Keratinocyte (primary cell): ENCODE measurements around the gene TBC1D8. TPM values are rescaled to one million over a fixed set of nuclear protein-coding genes. Genes with fewer than 3 reads are reported as not detected.

ENCODE experiments used
- DNase-seq: peaks from one replicate; pipeline ENCODE4 v3.0.0-alpha.2; 2011; ENCODE audit warnings: low read depth, missing footprints, low spot score
- FAIRE-seq: peaks from 2 replicates; lab custom pipeline; 2011; peaks lifted over from hg19 to GRCh38; lab: Jason Lieb, UNC
- H2AFZ ChIP-seq: 2 replicates; pipeline ENCODE4 v1.6.0; 2012; ENCODE audit warnings: low read length, control low read depth, inconsistent platforms; ENCODE audit not compliant: control insufficient read depth
- H3K27ac ChIP-seq: 2 replicates; pipeline ENCODE4 v1.5.1; 2011; ENCODE audit warnings: low read length; ENCODE audit not compliant: control insufficient read depth, insufficient read depth
- H3K27me3 ChIP-seq: 3 replicates; pipeline ENCODE4 v1.6.0; 2011; ENCODE audit warnings: low read length; ENCODE audit not compliant: control insufficient read depth, insufficient read depth; ENCODE audit errors: extremely low read depth
- H3K36me3 ChIP-seq, 2 experiments: 2 replicates in 1 of 2; 3 replicates in 1 of 2; pipeline ENCODE4 v1.5.1; 2011; ENCODE audit warnings: low read length in 2 of 2, mild to moderate bottlenecking in 1 of 2; ENCODE audit not compliant: control insufficient read depth in 2 of 2, insufficient read depth in 2 of 2; ENCODE audit errors: extremely low read depth in 1 of 2
- H3K4me1 ChIP-seq: 3 replicates; pipeline ENCODE4 v1.5.1; 2011; ENCODE audit warnings: low read length; ENCODE audit not compliant: control insufficient read depth, insufficient read depth; ENCODE audit errors: extremely low read depth
- H3K4me2 ChIP-seq: 3 replicates; pipeline ENCODE4 v1.6.0; 2011; ENCODE audit warnings: low read depth, low read length; ENCODE audit not compliant: control insufficient read depth, insufficient read depth; ENCODE audit errors: extremely low read depth
- H3K4me3 ChIP-seq, 3 experiments: fragments of 200-600 bp in 1 of 3; sonication (generic) in 1 of 3; 2 replicates in 2 of 3; 3 replicates in 1 of 3; pipeline ENCODE4 v1.5.1; 2011 to 2016; ENCODE audit warnings: low read length in 3 of 3, mild to moderate bottlenecking in 3 of 3, control low read depth in 2 of 3, inconsistent platforms in 1 of 3, low read depth in 1 of 3, mixed read lengths in 1 of 3, mixed run types in 1 of 3, moderate library complexity in 1 of 3; ENCODE audit not compliant: control insufficient read depth in 2 of 3, insufficient read depth in 2 of 3; ENCODE audit errors: extremely low read depth in 1 of 3
- H3K79me2 ChIP-seq: 2 replicates; pipeline ENCODE4 v1.6.0; 2012; ENCODE audit warnings: low read length; ENCODE audit not compliant: control insufficient read depth, insufficient read depth
- H3K9ac ChIP-seq: 3 replicates; pipeline ENCODE4 v1.6.0; 2011; ENCODE audit warnings: low read length; ENCODE audit not compliant: control insufficient read depth, insufficient read depth; ENCODE audit errors: extremely low read depth
- H3K9me1 ChIP-seq: 3 replicates; pipeline ENCODE4 v1.6.0; 2011; ENCODE audit warnings: low read length; ENCODE audit not compliant: control insufficient read depth, insufficient read depth; ENCODE audit errors: extremely low read depth
- H3K9me3 ChIP-seq: 2 replicates; pipeline ENCODE4 v1.5.1; 2012; ENCODE audit warnings: low read depth, low read length; ENCODE audit not compliant: control insufficient read depth
- H4K20me1 ChIP-seq: 3 replicates; pipeline ENCODE4 v1.6.0; 2011; ENCODE audit warnings: low read length; ENCODE audit not compliant: control insufficient read depth, insufficient read depth; ENCODE audit errors: extremely low read depth
- CTCF ChIP-seq, 3 experiments: IDR thresholded peaks in 1 of 3; conservative IDR thresholded peaks in 1 of 3; optimal IDR thresholded peaks in 1 of 3; 2 replicates in 2 of 3; 3 replicates in 1 of 3; pipeline versions ENCODE3 to v1.5.1; 2011; ENCODE audit warnings: low read length in 3 of 3, mild to moderate bottlenecking in 3 of 3, moderate library complexity in 2 of 3, control low read depth in 1 of 3, inconsistent platforms in 1 of 3; ENCODE audit not compliant: insufficient read depth in 2 of 3; ENCODE audit errors: extremely low read depth in 1 of 3
- EZH2 ChIP-seq: IDR thresholded peaks from one replicate; pipeline ENCODE4 v1.6.1; 2012; ENCODE audit warnings: inconsistent platforms, mild to moderate bottlenecking, low read length, moderate library complexity
- dilution Hi-C: fragments of 300-500 bp; cut with MboI; formaldehyde crosslinking; loops from one replicate; pipeline ENCODE4 v1.7.0; 2020; ENCODE audit warnings: low sequenced_read_pairs; ENCODE audit not compliant: extremely low pct_ligation_motif_present
- polyA plus RNA-seq, 5 experiments: library from polyadenylated mRNA; depleted of rRNA in 3 of 5; stranded (reverse) in 3 of 5; stranded (forward) in 1 of 5; unstranded in 1 of 5; fragments of >200 nt; gene quantifications; 1 replicate in 1 of 5; 2 replicates in 3 of 5; 3 replicates in 1 of 5; pipeline versions ENCODE4 v1.2.1 to v1.2.3, GENCODE V29; 2011 to 2012; ENCODE audit warnings: missing spikeins in 2 of 5, low read depth in 1 of 5, low replicate concordance in 1 of 5

The TBC1D8 gene
- polyA plus RNA-seq, 1 donor (not counting 4 experiments of a cell fraction or from before 2014, with no cell fraction given) = 13.8 TPM

- FAIRE-seq = no peak
- dilution Hi-C loops = no loop called here
- no peak for TF ChIP-seq EZH2
- TF ChIP-seq CTCF (optimal IDR thresholded peaks at IDR 0.05 in 1 of 3, IDR thresholded peaks at IDR 0.05 in 1 of 3, conservative IDR thresholded peaks at IDR 0.05 in 1 of 3; ENCODE audit: extremely low read depth in 1 of 3, insufficient read depth in 2 of 3, low read length in 3 of 3) = no peak
Measured at GRCh38 chr2:100964222-100964621, 187.0 kb downstream of the TBC1D8 start.

DNA sequence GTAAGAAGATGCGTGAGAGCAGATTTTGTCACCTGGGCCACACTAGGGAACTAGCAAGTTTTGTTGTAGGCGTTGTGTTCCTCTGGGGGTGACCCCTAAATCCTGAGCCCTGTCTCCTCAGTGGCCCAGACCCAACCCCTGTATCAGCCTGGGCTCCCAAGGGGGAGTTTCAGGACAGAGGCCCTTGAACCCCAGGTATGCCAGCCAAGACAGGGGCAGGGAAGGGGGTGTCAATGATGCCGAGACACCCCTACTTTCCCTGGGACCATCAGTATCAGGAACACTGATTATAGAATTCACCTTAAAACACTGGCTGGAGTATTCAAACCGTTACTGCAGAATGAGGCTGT, 188.2 kb downstream of the TBC1D8 start:
- no peak overlapping the region for H2AFZ ChIP-seq
- no peaks in the 10 kb centered on the region for H3K9me3 ChIP-seq
- H3K4me2 ChIP-seq = no peak overlapping the region
- TF ChIP-seq EZH2 = no peak
- TF ChIP-seq CTCF (optimal IDR thresholded peaks at IDR 0.05 in 1 of 3, IDR thresholded peaks at IDR 0.05 in 1 of 3, conservative IDR thresholded peaks at IDR 0.05 in 1 of 3; ENCODE audit: extremely low read depth in 1 of 3, insufficient read depth in 2 of 3, low read length in 3 of 3) = no peak
- H3K36me3 ChIP-seq = peaks cover 0 to 18% of the 10 kb centered on the region in 2 experiments
- dilution Hi-C loops = no loop called here
- H3K79me2 ChIP-seq = no peaks in the 10 kb centered on the region
- DNase-seq (no peak), FAIRE-seq (no peak)
- H3K4me1 ChIP-seq = peaks cover 5% of the 10 kb centered on the region
- H3K9me1 ChIP-seq = no peaks in the 10 kb centered on the region
- H4K20me1 ChIP-seq = no peaks in the 10 kb centered on the region
- no peak overlapping the region for H3K27ac ChIP-seq
- no peak overlapping the region for H3K4me3 ChIP-seq
- no peaks in the 10 kb centered on the region for H3K27me3 ChIP-seq
- no peak overlapping the region for H3K9ac ChIP-seq

More at GRCh38 chr2:100964222-100964621, 187.0 kb downstream of the TBC1D8 start:
- no peaks in the 10 kb centered on the region for H3K79me2 ChIP-seq
- H3K27me3 ChIP-seq = no peaks in the 10 kb centered on the region
- no peaks in the 10 kb centered on the region for H3K9me3 ChIP-seq
- H3K4me1 ChIP-seq = peaks cover 5% of the 10 kb centered on the region
- H3K9ac ChIP-seq = no peak overlapping the region
- no peak overlapping the region for H3K27ac ChIP-seq
- peaks cover 6 to 24% of the 10 kb centered on the region in 2 experiments for H3K36me3 ChIP-seq
- H3K4me3 ChIP-seq = no peak overlapping the region
- DNase-seq = no peak
- H3K9me1 ChIP-seq = no peaks in the 10 kb centered on the region
- no peak overlapping the region for H3K4me2 ChIP-seq
- H2AFZ ChIP-seq = no peak overlapping the region
- no peaks in the 10 kb centered on the region for H4K20me1 ChIP-seq
